ENCODE data around the gene TBXA2R.
"Not testable (repeated sequence)": the region's sequence is repeated elsewhere in the genome, so short reads cannot be mapped to it uniquely, and the experiment has no call there.

Gene TBXA2R

DNA sequence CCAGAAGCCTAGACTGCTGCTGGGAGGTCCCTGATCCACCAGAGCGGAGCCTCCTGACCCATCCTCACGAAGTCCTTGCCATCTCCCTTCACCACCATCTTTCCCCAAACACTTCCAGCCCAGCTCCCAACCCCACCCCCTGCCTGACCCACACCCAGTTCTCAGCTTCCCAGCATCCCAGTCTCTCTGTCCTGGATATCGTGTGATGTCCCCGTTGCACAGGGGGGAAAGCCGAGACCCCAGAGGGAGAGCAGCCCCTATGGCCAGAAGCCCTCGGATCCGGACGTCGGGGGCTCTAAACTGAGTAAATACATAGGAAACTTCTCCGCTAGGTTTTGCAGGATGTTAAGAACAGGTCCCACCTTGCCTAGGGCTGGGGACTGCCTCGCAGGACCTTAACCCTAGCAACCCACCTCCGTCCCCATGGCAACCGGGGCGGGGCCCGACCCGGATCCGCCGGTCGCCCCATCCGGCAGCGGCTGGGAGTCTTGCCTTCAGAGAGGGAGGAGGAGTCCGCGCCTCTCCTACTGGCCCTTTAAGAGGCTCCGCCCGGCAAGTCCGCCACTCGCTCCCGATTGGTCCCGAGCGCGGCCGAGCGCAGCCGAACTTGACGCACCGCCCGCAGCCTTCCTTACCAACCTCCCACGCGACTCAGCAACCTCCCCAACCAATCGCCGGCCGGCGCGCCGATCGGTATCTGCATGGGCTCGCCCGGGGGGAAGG is 34.4 kb downstream of the TBXA2R start:
- no peaks in the 10 kb centered on the region for H3K9me3 ChIP-seq (ENCODE audit: control insufficient read depth in 1 of 2, low read length in 2 of 2)
- H3K4me3 ChIP-seq (ENCODE audit: low read depth in 1 of 2, low read length in 2 of 2), result peak overlapping the region; percentile 66 to 70
- peak overlapping the region; percentile 54 to 63 for H3K9ac ChIP-seq (ENCODE audit: low read depth in 1 of 2, low read length in 2 of 2)
- no peaks in the 10 kb centered on the region for H3K27me3 ChIP-seq (ENCODE audit: control insufficient read depth in 1 of 2, insufficient read depth in 2 of 2, low read length in 2 of 2)
- H3K4me1 ChIP-seq (ENCODE audit: control insufficient read depth in 1 of 2, insufficient read depth in 2 of 2, low read length in 2 of 2), result peaks cover 19 to 26% of the 10 kb centered on the region in 2 donors
- peaks cover 0 to 10% of the 10 kb centered on the region in 2 donors for H3K36me3 ChIP-seq (ENCODE audit: control insufficient read depth in 1 of 2, insufficient read depth in 2 of 2, low read length in 2 of 2)
- peak overlapping the region; percentile 32 for H3K27ac ChIP-seq (ENCODE audit: low read depth, low read length)

DNA sequence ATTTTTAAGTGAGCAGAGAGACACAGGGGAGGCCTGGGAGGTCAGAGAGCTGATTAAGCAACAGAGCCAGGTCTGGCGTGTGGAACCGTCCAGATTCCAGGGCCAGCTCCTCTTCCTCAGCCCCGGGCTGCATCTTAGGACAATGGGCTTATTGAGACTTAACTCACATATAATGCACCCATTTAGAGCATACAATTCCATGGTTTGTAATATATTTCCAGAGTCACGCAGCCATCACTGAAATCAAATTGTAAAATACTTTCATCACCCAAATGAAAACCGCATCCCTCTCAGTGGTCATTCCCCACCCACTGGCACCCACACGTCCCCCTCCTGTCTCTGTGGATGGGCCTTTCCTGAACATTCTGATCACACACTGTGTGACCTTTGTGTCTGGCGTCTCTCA is 36.1 kb downstream of the TBXA2R start:
- peaks cover 8 to 15% of the 10 kb centered on the region in 2 donors for H3K4me1 ChIP-seq (ENCODE audit: control insufficient read depth in 1 of 2, insufficient read depth in 2 of 2, low read length in 2 of 2)
- H3K36me3 ChIP-seq (ENCODE audit: control insufficient read depth in 1 of 2, insufficient read depth in 2 of 2, low read length in 2 of 2), result peaks cover 0 to 5% of the 10 kb centered on the region in 2 donors
- no peaks in the 10 kb centered on the region for H3K9me3 ChIP-seq (ENCODE audit: control insufficient read depth in 1 of 2, low read length in 2 of 2)
- H3K27me3 ChIP-seq (ENCODE audit: control insufficient read depth in 1 of 2, insufficient read depth in 2 of 2, low read length in 2 of 2), result no peaks in the 10 kb centered on the region
- no peak overlapping the region for H3K27ac ChIP-seq (ENCODE audit: low read depth, low read length)
- H3K9ac ChIP-seq (ENCODE audit: low read depth in 1 of 2, low read length in 2 of 2), result no peak overlapping the region
- H3K4me3 ChIP-seq (ENCODE audit: low read depth in 1 of 2, low read length in 2 of 2), result no peak overlapping the region

DNA sequence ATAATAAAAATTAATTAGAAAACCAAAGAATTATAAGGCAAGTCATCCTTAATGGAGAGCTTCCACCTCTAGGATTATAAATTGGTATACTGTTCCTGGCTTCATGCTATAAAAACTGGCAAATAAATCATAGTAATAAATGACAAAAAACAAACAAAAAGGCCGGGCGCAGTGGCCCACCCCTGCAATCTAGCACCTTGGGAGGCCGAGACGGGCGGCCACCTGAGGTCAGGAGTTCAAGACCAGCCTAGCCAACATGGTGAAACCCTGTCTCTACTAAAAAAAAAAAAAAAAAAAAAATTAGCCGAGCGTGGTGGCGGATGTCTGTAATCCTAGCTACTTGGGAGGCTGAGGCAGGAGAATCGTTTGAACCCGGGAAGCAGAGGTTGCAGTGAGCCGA is 36.6 kb downstream of the TBXA2R start:
- not testable (repeated sequence) for H3K36me3 ChIP-seq (ENCODE audit: control insufficient read depth in 1 of 2, insufficient read depth in 2 of 2, low read length in 2 of 2); H3K4me3 ChIP-seq (ENCODE audit: low read depth in 1 of 2, low read length in 2 of 2); H3K9ac ChIP-seq (ENCODE audit: low read depth in 1 of 2, low read length in 2 of 2); H3K9me3 ChIP-seq (ENCODE audit: control insufficient read depth in 1 of 2, low read length in 2 of 2); H3K27ac ChIP-seq (ENCODE audit: low read depth, low read length); H3K27me3 ChIP-seq (ENCODE audit: control insufficient read depth in 1 of 2, insufficient read depth in 2 of 2, low read length in 2 of 2)
- H3K4me1 ChIP-seq (ENCODE audit: control insufficient read depth in 1 of 2, insufficient read depth in 2 of 2, low read length in 2 of 2), result peaks cover 8 to 15% of the 10 kb centered on the region in 2 donors

DNA sequence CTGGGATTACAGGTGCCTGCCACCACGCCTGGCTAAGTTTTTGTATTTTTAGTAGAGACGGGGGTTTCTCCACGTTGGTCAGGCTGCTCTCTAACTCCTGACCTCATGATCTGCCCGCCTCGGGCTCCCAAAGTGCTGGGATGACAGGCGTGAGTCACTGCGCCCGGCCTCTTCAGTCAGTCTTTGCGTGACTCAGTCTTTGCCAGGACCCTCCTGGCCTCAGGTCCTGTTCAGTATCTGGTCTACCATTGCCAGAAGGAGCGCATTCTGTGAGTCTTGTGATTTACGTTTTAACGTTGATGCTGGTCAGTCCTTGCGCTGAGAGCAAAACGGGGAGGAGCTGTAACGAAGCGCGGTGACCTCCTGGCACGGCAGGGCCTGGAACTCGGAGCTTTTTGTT is 41.5 kb downstream of the TBXA2R start:
- Histone ChIP-seq H3K4me1 (ENCODE audit: control insufficient read depth in 1 of 2, insufficient read depth in 2 of 2, low read length in 2 of 2) (no peaks in the 10 kb centered on the region), H3K9me3 (ENCODE audit: control insufficient read depth in 1 of 2, low read length in 2 of 2) (no peaks in the 10 kb centered on the region), H3K27me3 (ENCODE audit: control insufficient read depth in 1 of 2, insufficient read depth in 2 of 2, low read length in 2 of 2) (no peaks in the 10 kb centered on the region), H3K4me3 (ENCODE audit: low read depth in 1 of 2, low read length in 2 of 2) (no peak overlapping the region), H3K9ac (ENCODE audit: low read depth in 1 of 2, low read length in 2 of 2) (no peak overlapping the region), H3K36me3 (ENCODE audit: control insufficient read depth in 1 of 2, insufficient read depth in 2 of 2, low read length in 2 of 2) (no peaks in the 10 kb centered on the region), H3K27ac (ENCODE audit: low read depth, low read length) (no peak overlapping the region)

DNA sequence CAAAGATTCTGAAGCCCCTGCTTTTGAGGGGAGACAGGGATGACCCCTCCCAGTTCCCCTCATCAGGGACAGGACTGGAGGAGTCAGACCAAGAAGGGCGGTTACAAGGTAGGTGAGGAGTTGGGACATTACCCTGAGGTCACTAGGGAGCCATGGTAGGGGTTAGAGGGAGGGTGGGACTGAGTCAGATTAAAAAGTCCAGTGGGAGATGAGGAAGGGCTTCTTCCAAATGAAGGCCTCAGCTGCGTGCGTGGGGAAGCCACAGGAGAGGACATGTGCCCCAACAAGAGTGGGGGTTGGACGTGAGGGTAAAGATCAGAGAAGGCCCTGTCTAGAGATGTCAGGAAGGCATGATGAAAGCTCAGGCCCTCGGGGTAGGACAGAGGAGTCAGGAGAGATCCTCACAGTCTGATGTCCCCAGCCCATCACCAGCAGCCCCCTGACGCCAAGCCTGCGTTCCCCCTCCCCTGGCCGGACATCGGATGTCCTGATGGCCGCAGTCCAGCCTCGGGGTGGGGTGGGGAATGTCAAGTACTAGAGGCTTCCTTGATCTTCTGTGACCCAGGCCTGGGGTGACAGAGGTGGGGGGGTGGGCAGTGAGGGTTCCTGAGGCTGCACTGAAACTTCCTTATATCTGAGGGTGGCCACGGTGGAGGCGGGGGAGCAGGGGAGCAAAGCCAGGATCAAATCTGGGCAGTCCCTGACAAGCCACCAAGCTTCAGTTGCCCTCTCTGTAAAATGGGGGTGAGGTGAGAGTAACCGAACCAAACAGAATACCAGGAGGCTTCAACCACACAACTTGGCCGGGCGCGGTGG is 42.8 kb downstream of the TBXA2R start:
- Histone ChIP-seq H3K27me3 (ENCODE audit: control insufficient read depth in 1 of 2, insufficient read depth in 2 of 2, low read length in 2 of 2) (no peaks in the 10 kb centered on the region), H3K4me3 (ENCODE audit: low read depth in 1 of 2, low read length in 2 of 2) (no peak overlapping the region), H3K4me1 (ENCODE audit: control insufficient read depth in 1 of 2, insufficient read depth in 2 of 2, low read length in 2 of 2) (no peaks in the 10 kb centered on the region), H3K9ac (ENCODE audit: low read depth in 1 of 2, low read length in 2 of 2) (no peak overlapping the region), H3K36me3 (ENCODE audit: control insufficient read depth in 1 of 2, insufficient read depth in 2 of 2, low read length in 2 of 2) (no peaks in the 10 kb centered on the region), H3K9me3 (ENCODE audit: control insufficient read depth in 1 of 2, low read length in 2 of 2) (no peaks in the 10 kb centered on the region), H3K27ac (ENCODE audit: low read depth, low read length) (no peak overlapping the region)

DNA sequence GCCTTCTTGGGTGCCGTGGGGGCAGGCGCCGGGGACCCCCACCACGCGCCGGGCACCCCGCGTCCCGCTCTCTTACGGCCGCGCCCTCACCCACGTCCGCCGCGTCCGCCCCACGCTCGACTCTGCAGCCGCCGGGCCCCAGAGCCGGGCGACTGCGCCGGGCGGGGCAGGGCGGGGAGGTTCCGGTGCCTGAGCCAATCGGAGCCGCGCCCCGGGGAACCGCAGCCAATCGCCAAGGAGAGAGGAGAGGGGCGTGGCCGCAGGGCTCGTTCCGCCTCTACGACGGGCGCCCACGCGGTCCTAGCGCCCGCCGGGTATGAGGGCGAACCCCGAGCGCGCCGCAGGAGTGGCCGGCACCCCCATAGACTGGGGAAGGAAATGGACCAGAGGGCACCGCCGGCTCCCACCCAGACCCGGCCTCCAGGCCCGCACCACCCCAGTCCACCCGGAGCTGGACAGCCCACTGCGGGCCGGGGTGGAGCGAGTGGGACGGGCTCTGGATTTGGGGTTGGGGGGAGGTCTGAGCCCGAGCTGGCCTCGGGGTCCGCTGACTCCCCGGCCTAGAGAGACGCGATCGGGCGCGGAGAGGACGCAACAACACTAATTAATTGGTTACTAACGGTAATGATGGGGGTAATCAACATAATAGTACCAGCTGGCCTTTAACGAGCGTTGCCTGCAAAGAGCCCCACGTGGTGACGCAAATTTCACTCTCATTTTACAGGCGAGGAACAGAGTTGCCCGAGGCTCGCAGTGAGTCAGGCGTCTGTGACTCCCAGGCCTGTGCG is 49.0 kb downstream of the TBXA2R start, which contains the start of gene MFSD12:
Gene MFSD12, minus strand, starts transcription at position 126 of the 788 bp plus-strand sequence. CDS start 183 bp downstream, outside the sequence.
- peak within 1 kb of the TSS; percentile 80 to 86 for H3K4me3 ChIP-seq (ENCODE audit: low read depth in 1 of 2, low read length in 2 of 2)
- H3K9ac ChIP-seq (ENCODE audit: low read depth in 1 of 2, low read length in 2 of 2), result peak within 1 kb of the TSS; percentile 73 to 74
- H3K27me3 ChIP-seq (ENCODE audit: control insufficient read depth in 1 of 2, insufficient read depth in 2 of 2, low read length in 2 of 2), result no peaks in the 10 kb centered on the region
- H3K27ac ChIP-seq (ENCODE audit: low read depth, low read length), result peak within 1 kb of the TSS; percentile 75
- peaks cover 23 to 36% of the 10 kb centered on the region in 2 donors for H3K4me1 ChIP-seq (ENCODE audit: control insufficient read depth in 1 of 2, insufficient read depth in 2 of 2, low read length in 2 of 2)
- H3K36me3 ChIP-seq (ENCODE audit: control insufficient read depth in 1 of 2, insufficient read depth in 2 of 2, low read length in 2 of 2), result no peaks in the 10 kb centered on the region
- no peaks in the 10 kb centered on the region for H3K9me3 ChIP-seq (ENCODE audit: control insufficient read depth in 1 of 2, low read length in 2 of 2)

DNA sequence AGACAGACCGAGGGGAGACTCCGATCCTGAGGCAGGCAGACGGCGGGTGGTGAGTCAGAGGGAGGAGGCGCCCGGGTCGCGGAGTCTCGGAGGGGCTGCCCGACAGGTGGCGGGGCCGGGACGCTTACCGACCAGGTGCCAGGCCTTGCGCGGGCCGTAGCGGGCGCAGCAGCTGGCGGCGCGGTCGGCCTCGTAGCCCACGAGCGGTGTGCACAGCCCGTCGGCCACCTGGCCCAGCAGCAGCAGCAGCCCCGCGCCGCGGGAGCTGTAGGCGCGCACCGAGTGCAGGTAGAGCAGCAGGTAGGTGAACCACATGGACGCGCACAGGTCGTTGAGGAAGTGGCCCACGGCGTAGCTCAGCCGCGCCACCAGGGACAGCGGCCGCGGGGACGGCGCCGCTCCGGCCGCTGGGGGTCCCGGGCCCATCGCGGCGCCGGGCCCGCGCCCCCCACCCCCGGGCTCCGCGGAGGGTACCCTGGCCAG is 49.7 kb downstream of the TBXA2R start:
- Histone ChIP-seq H3K9ac (ENCODE audit: low read depth in 1 of 2, low read length in 2 of 2) (peak overlapping the region; percentile 65 to 73), H3K9me3 (ENCODE audit: control insufficient read depth in 1 of 2, low read length in 2 of 2) (no peaks in the 10 kb centered on the region), H3K27me3 (ENCODE audit: control insufficient read depth in 1 of 2, insufficient read depth in 2 of 2, low read length in 2 of 2) (no peaks in the 10 kb centered on the region), H3K36me3 (ENCODE audit: control insufficient read depth in 1 of 2, insufficient read depth in 2 of 2, low read length in 2 of 2) (no peaks in the 10 kb centered on the region), H3K27ac (ENCODE audit: low read depth, low read length) (peak overlapping the region; percentile 70), H3K4me3 (ENCODE audit: low read depth in 1 of 2, low read length in 2 of 2) (peak overlapping the region; percentile 80 to 86), H3K4me1 (ENCODE audit: control insufficient read depth in 1 of 2, insufficient read depth in 2 of 2, low read length in 2 of 2) (peaks cover 23 to 36% of the 10 kb centered on the region in 2 donors)

DNA sequence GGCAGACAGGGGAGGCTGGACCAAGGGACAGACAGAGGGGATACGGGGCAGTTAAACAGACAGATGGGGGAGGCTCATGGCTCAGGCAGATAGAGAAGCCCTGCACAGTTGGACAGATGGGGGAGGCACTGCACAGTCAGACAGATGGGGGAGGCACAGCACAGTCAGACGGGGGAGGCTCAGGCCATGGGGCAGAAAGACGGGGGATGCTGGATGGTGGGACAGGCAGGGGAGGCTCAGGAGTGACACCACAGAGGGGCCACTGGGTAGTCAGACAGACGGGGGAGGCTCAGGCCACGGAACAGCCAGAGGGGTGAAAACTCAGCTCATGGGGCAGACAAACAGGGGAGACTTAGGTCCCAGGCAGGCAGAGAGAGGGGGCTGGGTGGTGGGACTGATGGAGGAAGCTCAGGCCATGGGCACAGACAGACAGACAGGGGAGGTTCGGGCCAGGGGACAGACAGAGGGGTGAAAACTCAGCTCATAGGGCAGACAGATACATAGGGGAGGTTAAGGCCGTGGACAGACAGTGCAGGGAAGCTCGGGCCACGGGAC is 50.2 kb downstream of the TBXA2R start:
- H3K27me3 ChIP-seq (ENCODE audit: control insufficient read depth in 1 of 2, insufficient read depth in 2 of 2, low read length in 2 of 2), result no peaks in the 10 kb centered on the region
- H3K27ac ChIP-seq (ENCODE audit: low read depth, low read length), result peak overlapping the region; percentile 32
- peak overlapping the region; percentile 80 to 86 for H3K4me3 ChIP-seq (ENCODE audit: low read depth in 1 of 2, low read length in 2 of 2)
- H3K9ac ChIP-seq (ENCODE audit: low read depth in 1 of 2, low read length in 2 of 2), result peak overlapping the region; percentile 65 to 73
- H3K36me3 ChIP-seq (ENCODE audit: control insufficient read depth in 1 of 2, insufficient read depth in 2 of 2, low read length in 2 of 2), result no peaks in the 10 kb centered on the region
- H3K9me3 ChIP-seq (ENCODE audit: control insufficient read depth in 1 of 2, low read length in 2 of 2), result no peaks in the 10 kb centered on the region
- H3K4me1 ChIP-seq (ENCODE audit: control insufficient read depth in 1 of 2, insufficient read depth in 2 of 2, low read length in 2 of 2), result peaks cover 23 to 36% of the 10 kb centered on the region in 2 donors

DNA sequence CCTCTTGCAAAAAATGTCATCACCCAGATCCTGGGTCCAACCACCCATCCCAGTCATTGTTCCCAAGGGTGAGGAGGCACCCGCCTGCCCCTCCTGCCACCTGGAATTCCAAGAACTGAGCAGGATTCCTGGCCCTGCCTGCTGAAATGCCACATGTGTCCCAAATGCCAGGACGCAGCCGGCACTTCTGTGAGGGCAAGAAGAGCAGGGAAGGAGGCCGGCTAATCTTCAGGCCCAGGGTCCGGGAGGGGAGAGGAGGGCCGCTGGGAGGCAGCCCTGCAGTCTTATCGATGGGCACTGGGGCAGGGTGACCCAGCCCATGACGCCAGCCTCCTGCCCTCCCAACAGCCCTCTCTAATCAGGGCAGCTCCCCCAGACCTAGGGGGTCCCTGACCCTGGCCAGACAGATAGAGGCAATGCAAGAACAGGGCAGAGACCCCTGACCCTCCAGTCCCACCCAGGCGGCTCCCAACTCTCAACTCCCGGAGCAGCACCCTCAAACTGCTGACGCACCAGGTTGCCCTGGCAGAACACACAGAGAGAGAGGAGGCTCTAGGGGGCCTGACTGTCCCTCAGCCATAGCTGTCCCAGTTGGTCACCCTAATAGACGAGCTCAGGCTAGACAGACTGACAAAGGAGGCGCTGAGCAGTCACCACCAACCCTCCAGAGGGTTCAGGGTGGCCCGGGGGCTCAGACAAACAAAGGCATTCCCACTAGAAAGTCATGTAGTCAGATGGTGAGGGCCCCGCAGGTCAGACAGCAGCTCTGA is 50.8 kb downstream of the TBXA2R start:
- H3K9me3 ChIP-seq (ENCODE audit: control insufficient read depth in 1 of 2, low read length in 2 of 2), result no peaks in the 10 kb centered on the region
- H3K27me3 ChIP-seq (ENCODE audit: control insufficient read depth in 1 of 2, insufficient read depth in 2 of 2, low read length in 2 of 2), result no peaks in the 10 kb centered on the region
- H3K4me3 ChIP-seq (ENCODE audit: low read depth in 1 of 2, low read length in 2 of 2), result peak overlapping the region; percentile 80 to 86
- peak overlapping the region; percentile 65 to 73 for H3K9ac ChIP-seq (ENCODE audit: low read depth in 1 of 2, low read length in 2 of 2)
- H3K36me3 ChIP-seq (ENCODE audit: control insufficient read depth in 1 of 2, insufficient read depth in 2 of 2, low read length in 2 of 2), result peaks cover 0 to under 1% of the 10 kb centered on the region in 2 donors
- peak overlapping the region; percentile 26 for H3K27ac ChIP-seq (ENCODE audit: low read depth, low read length)
- H3K4me1 ChIP-seq (ENCODE audit: control insufficient read depth in 1 of 2, insufficient read depth in 2 of 2, low read length in 2 of 2), result peaks cover 23 to 36% of the 10 kb centered on the region in 2 donors
